ENCODE measurements around the gene CRACDL. TPM values are rescaled to one million over a fixed set of nuclear protein-coding genes. Genes with fewer than 3 reads are reported as not detected.

The CRACDL gene
- total RNA-seq, 4 donors from 2014 or later: 0.94 to 5.8 (median 1.8) TPM

DNA sequence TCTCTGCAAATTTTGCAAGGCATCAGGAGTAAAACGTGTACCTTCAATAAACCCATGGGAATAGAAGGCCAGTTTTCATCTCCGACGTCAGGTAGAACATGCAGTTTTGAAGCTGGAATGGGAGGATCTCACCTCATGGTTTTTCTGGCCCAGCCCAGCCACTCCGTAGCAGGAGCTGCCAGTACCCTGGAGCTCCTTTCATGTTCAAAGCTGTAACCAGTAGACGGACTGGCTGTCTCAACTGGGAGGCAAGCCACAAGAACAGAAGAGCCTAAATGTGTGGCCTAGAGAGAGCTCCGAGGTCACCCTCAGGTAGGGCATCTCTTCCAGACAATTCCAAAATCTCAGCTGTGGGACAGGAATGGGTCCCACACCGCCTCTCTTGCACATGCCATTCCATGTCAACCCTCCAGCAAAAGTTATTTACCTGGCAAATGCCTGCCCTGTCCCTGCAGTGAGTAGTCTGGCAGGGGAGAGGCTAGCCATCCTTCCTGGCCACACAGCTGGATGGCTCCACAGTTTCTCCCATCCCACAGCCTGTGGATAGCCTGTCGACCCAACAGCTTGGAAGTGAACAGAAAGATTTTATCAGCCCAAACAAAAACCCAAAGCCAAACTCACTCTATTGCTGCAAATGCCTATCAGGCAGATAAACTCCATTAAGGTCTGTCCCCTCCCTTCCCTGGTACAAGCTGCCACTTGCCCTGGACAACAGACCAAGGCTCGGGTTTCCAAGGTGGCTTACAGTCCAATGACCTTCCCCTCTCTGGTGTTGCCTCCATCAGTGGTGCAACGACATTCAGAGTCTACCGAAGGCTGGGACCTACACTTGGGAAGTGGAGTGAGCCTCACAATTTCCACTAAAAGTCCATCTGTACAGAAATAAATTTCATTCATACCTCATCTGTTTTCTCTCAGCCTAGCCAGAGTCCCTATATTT, 27.8 kb downstream of the CRACDL start:
- Histone ChIP-seq H3K9me3 (no peaks in the 10 kb centered on the region), H3K4me3 (no peak overlapping the region), H3K27ac (no peak overlapping the region), H3K27me3 (no peaks in the 10 kb centered on the region), H3K36me3 (no peaks in the 10 kb centered on the region), H3K4me1 (peaks cover 0 to 24% (median 2%) of the 10 kb centered on the region in 3 donors)
- 56 to 96% methylated on average over 4 to 9 of the region's 11 CpGs for WGBS, 2 donors (ENCODE audit: low coverage in 1 of 2)
- TF ChIP-seq, protein P1, sequence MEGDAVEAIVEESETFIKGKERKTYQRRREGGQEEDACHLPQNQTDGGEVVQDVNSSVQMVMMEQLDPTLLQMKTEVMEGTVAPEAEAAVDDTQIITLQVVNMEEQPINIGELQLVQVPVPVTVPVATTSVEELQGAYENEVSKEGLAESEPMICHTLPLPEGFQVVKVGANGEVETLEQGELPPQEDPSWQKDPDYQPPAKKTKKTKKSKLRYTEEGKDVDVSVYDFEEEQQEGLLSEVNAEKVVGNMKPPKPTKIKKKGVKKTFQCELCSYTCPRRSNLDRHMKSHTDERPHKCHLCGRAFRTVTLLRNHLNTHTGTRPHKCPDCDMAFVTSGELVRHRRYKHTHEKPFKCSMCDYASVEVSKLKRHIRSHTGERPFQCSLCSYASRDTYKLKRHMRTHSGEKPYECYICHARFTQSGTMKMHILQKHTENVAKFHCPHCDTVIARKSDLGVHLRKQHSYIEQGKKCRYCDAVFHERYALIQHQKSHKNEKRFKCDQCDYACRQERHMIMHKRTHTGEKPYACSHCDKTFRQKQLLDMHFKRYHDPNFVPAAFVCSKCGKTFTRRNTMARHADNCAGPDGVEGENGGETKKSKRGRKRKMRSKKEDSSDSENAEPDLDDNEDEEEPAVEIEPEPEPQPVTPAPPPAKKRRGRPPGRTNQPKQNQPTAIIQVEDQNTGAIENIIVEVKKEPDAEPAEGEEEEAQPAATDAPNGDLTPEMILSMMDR (IDR thresholded peaks at IDR 0.05): no peak
- TF ChIP-seq POLR2A (IDR thresholded peaks at IDR 0.05): no peak
- no peak for TF ChIP-seq POLR2AphosphoS5 (IDR thresholded peaks at IDR 0.05)
- TF ChIP-seq EP300 (IDR thresholded peaks at IDR 0.05): no peak
- no peak for ATAC-seq

DNA sequence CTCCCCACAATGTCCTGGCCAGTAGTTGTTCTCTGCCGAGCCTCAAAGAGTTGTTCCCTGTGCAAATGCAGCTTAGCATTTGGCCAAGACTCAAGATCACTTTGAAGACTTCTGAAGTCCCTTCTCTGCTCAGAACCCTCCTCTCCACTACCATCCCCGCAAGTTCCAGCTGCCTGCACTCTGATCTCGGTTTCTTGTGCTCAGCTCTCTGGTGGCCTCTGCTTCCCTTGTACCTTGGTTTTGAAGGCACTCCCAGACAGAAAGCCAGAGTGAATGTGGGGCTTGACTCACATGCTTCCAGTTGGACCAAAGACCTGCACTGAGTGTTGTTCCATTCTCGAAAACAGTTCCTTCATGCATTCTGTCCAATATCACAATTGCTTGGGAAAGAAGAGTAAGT, 28.6 kb downstream of the CRACDL start:
- no peak for TF ChIP-seq EP300 (IDR thresholded peaks at IDR 0.05)
- TF ChIP-seq POLR2AphosphoS5 (IDR thresholded peaks at IDR 0.05): no peak
- TF ChIP-seq POLR2A (IDR thresholded peaks at IDR 0.05): no peak
- TF ChIP-seq, protein P1 (IDR thresholded peaks at IDR 0.05): no peak
- no peak overlapping the region for H3K27ac ChIP-seq
- H3K4me3 ChIP-seq: no peak overlapping the region
- H3K9me3 ChIP-seq: no peaks in the 10 kb centered on the region
- no peak for ATAC-seq
- WGBS, 2 donors (ENCODE audit: low coverage in 1 of 2): 80 to 96% methylated on average over 3 of the region's 4 CpGs
- H3K4me1 ChIP-seq: peaks cover 0 to 18% (median 2%) of the 10 kb centered on the region in 3 donors
- H3K27me3 ChIP-seq: no peaks in the 10 kb centered on the region
- no peaks in the 10 kb centered on the region for H3K36me3 ChIP-seq

DNA sequence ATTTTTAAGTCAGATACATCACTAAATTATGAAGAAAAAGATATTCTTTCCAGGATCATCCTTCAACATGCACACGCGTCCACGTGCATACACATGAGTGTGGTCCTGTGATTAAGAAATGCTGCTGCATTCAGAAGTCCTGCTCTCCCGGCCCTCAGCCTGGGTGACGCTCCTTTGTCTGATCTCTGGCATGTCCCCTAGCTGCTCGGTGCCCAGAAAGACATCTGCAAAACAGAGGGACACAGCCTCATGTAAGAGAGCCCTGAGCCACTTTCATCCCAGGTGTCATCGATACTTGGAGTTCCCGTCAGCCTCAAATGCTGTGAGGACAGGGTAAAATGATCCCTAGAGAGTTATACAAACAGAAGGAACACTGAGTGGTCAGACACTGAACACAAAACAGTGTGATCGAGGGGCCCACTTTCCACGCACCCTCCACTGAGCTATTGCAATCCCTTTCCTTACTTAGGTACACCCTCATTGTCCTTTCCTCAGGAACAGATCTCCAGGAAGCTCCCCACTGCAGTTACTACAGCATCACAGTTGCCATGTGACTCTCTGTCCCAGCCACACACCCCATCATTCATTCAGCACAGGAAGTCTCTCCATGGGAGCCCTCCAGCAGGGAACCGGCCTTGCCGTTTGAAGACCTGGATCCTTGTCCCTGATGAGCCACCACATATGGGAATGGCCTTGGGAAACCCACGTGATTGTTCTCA, 32.1 kb downstream of the CRACDL start:
- TF ChIP-seq EP300 (IDR thresholded peaks at IDR 0.05): no peak
- TF ChIP-seq POLR2A (IDR thresholded peaks at IDR 0.05): no peak
- TF ChIP-seq POLR2AphosphoS5 (IDR thresholded peaks at IDR 0.05): no peak
- TF ChIP-seq, protein P1 (IDR thresholded peaks at IDR 0.05): no peak
- H3K9me3 ChIP-seq: no peaks in the 10 kb centered on the region

DNA sequence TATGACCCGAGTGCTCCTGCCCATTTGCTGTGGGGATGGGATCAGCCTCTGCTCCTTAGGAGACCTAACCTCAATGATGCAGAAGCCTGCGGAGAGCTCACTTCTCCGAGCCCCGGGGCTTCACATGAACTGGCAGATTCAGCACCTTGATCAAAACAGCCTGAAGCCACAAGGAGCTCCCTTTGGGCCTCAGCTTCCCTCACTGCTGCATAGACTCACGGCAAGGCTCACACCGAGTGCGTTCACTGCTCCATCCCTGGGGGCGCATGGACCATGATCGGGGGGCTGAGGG, 33.0 kb downstream of the CRACDL start:
- Histone ChIP-seq H3K36me3 (no peaks in the 10 kb centered on the region), H3K4me3 (no peak overlapping the region), H3K9me3 (no peaks in the 10 kb centered on the region), H3K27me3 (no peaks in the 10 kb centered on the region), H3K4me1 (no peaks in the 10 kb centered on the region), H3K27ac (no peak overlapping the region)
- TF ChIP-seq EP300 (IDR thresholded peaks at IDR 0.05) (no peak), POLR2AphosphoS5 (IDR thresholded peaks at IDR 0.05) (no peak), POLR2A (IDR thresholded peaks at IDR 0.05) (no peak)
- TF ChIP-seq, protein P1 (IDR thresholded peaks at IDR 0.05): no peak
- 90 to 97% methylated on average over 3 to 5 of the region's 9 CpGs for WGBS, 2 donors (ENCODE audit: low coverage in 1 of 2)
- ATAC-seq: no peak

More for the DNA sequence above, 32.1 kb downstream of the CRACDL start:
- WGBS, 2 donors (ENCODE audit: low coverage in 1 of 2): 87 to 100% methylated on average over 2 to 10 of the region's 13 CpGs
- Histone ChIP-seq H3K4me1 (peaks cover 0 to 4% (median 0%) of the 10 kb centered on the region in 3 donors), H3K27me3 (no peaks in the 10 kb centered on the region), H3K36me3 (no peaks in the 10 kb centered on the region), H3K27ac (no peak overlapping the region), H3K4me3 (no peak overlapping the region)
- no peak for ATAC-seq

Measured in gastroesophageal sphincter (tissue), 4 donors.